ENCODE measurements around the gene SCARF2. TPM values are rescaled to one million over a fixed set of nuclear protein-coding genes. Genes with fewer than 3 reads are reported as not detected.

The SCARF2 gene
- polyA plus RNA-seq, 3 donors: 0.12 to 0.51 TPM; not detected in 1

DNA sequence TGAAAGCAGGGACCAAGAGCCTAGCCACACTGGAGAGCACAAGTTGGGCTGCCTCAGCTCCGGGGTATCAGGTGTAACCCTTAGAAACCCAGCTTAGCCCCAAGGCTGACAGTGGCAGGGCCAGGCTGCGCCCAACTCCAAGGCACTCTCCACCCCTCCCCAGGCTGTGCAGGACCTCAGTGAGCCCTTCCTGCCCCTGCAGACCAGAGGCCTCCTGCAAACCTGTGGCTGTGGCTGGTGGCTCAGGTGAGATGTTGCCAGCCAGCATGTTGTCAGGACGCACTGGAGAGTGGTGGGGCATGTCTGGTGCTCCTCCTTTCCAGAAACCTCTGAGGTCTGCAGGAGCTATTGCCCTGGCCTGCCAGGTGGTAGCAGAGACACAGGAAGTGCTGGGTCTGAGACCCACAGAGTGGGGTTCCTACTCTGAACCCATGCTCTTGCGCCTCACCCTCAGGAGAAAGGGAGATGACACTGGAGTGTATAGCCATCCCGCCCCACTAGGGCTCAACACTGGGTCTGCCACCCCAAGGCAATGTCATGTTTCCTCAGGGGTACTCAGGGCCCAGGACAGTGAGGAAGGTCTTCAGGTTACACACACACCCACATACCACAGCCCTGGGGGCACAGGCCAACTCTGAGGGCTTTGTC, 2.4 kb upstream of the SCARF2 start:
- TF ChIP-seq, protein P1, sequence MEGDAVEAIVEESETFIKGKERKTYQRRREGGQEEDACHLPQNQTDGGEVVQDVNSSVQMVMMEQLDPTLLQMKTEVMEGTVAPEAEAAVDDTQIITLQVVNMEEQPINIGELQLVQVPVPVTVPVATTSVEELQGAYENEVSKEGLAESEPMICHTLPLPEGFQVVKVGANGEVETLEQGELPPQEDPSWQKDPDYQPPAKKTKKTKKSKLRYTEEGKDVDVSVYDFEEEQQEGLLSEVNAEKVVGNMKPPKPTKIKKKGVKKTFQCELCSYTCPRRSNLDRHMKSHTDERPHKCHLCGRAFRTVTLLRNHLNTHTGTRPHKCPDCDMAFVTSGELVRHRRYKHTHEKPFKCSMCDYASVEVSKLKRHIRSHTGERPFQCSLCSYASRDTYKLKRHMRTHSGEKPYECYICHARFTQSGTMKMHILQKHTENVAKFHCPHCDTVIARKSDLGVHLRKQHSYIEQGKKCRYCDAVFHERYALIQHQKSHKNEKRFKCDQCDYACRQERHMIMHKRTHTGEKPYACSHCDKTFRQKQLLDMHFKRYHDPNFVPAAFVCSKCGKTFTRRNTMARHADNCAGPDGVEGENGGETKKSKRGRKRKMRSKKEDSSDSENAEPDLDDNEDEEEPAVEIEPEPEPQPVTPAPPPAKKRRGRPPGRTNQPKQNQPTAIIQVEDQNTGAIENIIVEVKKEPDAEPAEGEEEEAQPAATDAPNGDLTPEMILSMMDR (IDR thresholded peaks at IDR 0.05): no peak
- no peak overlapping the region for H3K27ac ChIP-seq (ENCODE audit: low read depth in 1 of 2, low read length in 2 of 2)
- Mint-ChIP-seq H3K36me3 (peaks cover 56 to 60% of the 10 kb centered on the region in 2 donors), H3K27ac (no peak overlapping the region), H3K27me3 (ENCODE audit: low read depth in 3 of 3) (peaks cover 39 to 42% (median 42%) of the 10 kb centered on the region in 3 donors), H3K4me3 (no peak overlapping the region), H3K9me3 (peaks cover 0 to 21% (median 11%) of the 10 kb centered on the region in 7 donors), H3K4me1 (peaks cover 13% of the 10 kb centered on the region)
- peaks cover 22 to 42% of the 10 kb centered on the region in 2 donors for H3K36me3 ChIP-seq (replicated peaks in 1 of 2; ENCODE audit: control insufficient read depth in 1 of 2, insufficient read depth in 2 of 2, low read length in 2 of 2)
- H2AFZ ChIP-seq (ENCODE audit: insufficient read depth, low read depth, low read length, poor library complexity, severe bottlenecking): no peak overlapping the region
- H3K79me2 ChIP-seq (ENCODE audit: insufficient read depth, low read length): no peaks in the 10 kb centered on the region
- H3K9ac ChIP-seq (ENCODE audit: insufficient read depth, low read length, poor library complexity, severe bottlenecking): no peak overlapping the region
- H3K4me1 ChIP-seq (ENCODE audit: control insufficient read depth in 1 of 2, insufficient read depth in 2 of 2, low read length in 2 of 2): peaks cover 13 to 19% of the 10 kb centered on the region in 2 donors
- no peak overlapping the region for H3K4me2 ChIP-seq (replicated peaks; ENCODE audit: extremely low read depth, low read length, poor library complexity, severe bottlenecking)
- H3K9me3 ChIP-seq (replicated peaks in 1 of 2; ENCODE audit: control insufficient read depth in 1 of 2, insufficient read depth in 1 of 2, low read length in 2 of 2): peaks cover 0 to 16% of the 10 kb centered on the region in 2 donors
- peaks cover 13% of the 10 kb centered on the region for H4K20me1 ChIP-seq (ENCODE audit: insufficient read depth, low read length)
- H3K27me3 ChIP-seq (ENCODE audit: control insufficient read depth in 2 of 2, insufficient read depth in 2 of 2, low read length in 2 of 2): peaks cover 28 to 39% of the 10 kb centered on the region in 2 donors
- H3K4me3 ChIP-seq (replicated peaks in 1 of 3; ENCODE audit: low read depth in 2 of 3, low read length in 3 of 3): no peak overlapping the region
- no peak for DNase-seq
- intact Hi-C loops (cut with micrococcal nuclease): no loop called here
- 97% methylated on average over 4 of the region's 5 CpGs for WGBS (ENCODE audit: insufficient coverage)

DNA sequence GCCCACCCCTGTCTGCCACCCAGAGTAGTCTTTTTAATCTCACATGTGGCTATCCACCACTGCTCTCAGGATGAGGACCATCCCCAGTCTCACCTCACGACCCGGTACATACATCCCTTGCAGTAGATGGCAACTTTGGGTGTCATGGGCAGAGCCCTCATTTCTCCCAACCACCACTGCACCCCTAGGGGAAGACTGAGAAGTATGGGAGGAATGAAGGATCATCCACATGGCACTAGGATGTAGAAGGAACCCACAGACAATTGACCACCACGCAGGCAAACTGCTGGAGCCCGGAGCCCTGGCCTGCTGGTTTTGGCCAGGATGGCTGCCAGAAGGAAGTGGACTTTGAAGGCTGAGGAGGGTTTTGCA, 1.9 kb upstream of the SCARF2 start:
- Histone ChIP-seq H3K4me3 (replicated peaks in 1 of 3; ENCODE audit: low read depth in 2 of 3, low read length in 3 of 3) (no peak overlapping the region), H3K4me1 (ENCODE audit: control insufficient read depth in 1 of 2, insufficient read depth in 2 of 2, low read length in 2 of 2) (peaks cover 13 to 19% of the 10 kb centered on the region in 2 donors), H4K20me1 (ENCODE audit: insufficient read depth, low read length) (peaks cover 13% of the 10 kb centered on the region), H2AFZ (ENCODE audit: insufficient read depth, low read depth, low read length, poor library complexity, severe bottlenecking) (no peak overlapping the region), H3K4me2 (replicated peaks; ENCODE audit: extremely low read depth, low read length, poor library complexity, severe bottlenecking) (no peak overlapping the region), H3K79me2 (ENCODE audit: insufficient read depth, low read length) (no peaks in the 10 kb centered on the region), H3K36me3 (replicated peaks in 1 of 2; ENCODE audit: control insufficient read depth in 1 of 2, insufficient read depth in 2 of 2, low read length in 2 of 2) (peaks cover 22 to 37% of the 10 kb centered on the region in 2 donors), H3K27me3 (ENCODE audit: control insufficient read depth in 2 of 2, insufficient read depth in 2 of 2, low read length in 2 of 2) (peaks cover 34 to 44% of the 10 kb centered on the region in 2 donors), H3K27ac (ENCODE audit: low read depth in 1 of 2, low read length in 2 of 2) (no peak overlapping the region), H3K9me3 (replicated peaks in 1 of 2; ENCODE audit: control insufficient read depth in 1 of 2, insufficient read depth in 1 of 2, low read length in 2 of 2) (peaks cover 0 to 21% of the 10 kb centered on the region in 2 donors), H3K9ac (ENCODE audit: insufficient read depth, low read length, poor library complexity, severe bottlenecking) (no peak overlapping the region)
- WGBS (ENCODE audit: insufficient coverage): 87% methylated on average over 2 of the region's 4 CpGs
- peaks cover 55 to 57% of the 10 kb centered on the region in 2 donors for H3K36me3 Mint-ChIP-seq
- no peak overlapping the region for H3K27ac Mint-ChIP-seq
- intact Hi-C loops (cut with micrococcal nuclease): no loop called here
- TF ChIP-seq, protein P1 (IDR thresholded peaks at IDR 0.05): no peak
- DNase-seq: no peak
- peaks cover 0 to 26% (median 11%) of the 10 kb centered on the region in 7 donors for H3K9me3 Mint-ChIP-seq
- H3K27me3 Mint-ChIP-seq (ENCODE audit: low read depth in 3 of 3): peaks cover 44 to 47% (median 47%) of the 10 kb centered on the region in 3 donors
- H3K4me3 Mint-ChIP-seq: peak overlapping the region in 1 of 2 donors; percentile 51
- H3K4me1 Mint-ChIP-seq: peaks cover 15% of the 10 kb centered on the region
